ENCODE data around the gene DTD1. TPM values are rescaled to one million over a fixed set of nuclear protein-coding genes. Genes with fewer than 3 reads are reported as not detected.

The DTD1 gene
- total and polyA plus RNA-seq, 2 of the 13 experiments (the other 11 are each of a cell fraction or from before 2014, with no cell fraction given): 41.2 to 79.3 TPM

- FAIRE-seq (peak; percentile 80), DNase-seq (ENCODE audit: low spot score) (peak; percentile 72), ATAC-seq (peak; percentile 98)
- Histone ChIP-seq H3K9me3 (ENCODE audit: low read length) (no peaks in the 10 kb centered on the region), H3K79me2 (ENCODE audit: insufficient read depth, low read length) (no peaks in the 10 kb centered on the region), H3K27me3 (ENCODE audit: control insufficient read depth in 1 of 2, insufficient read depth in 2 of 2, low read length in 2 of 2) (no peaks in the 10 kb centered on the region), H3K36me3 (replicated peaks in 1 of 2; ENCODE audit: control insufficient read depth in 1 of 2, insufficient read depth in 2 of 2, low read length in 2 of 2) (peaks cover 3 to 14% of the 10 kb centered on the region in 2 experiments; a peak in 4 of 5 replicates), H3K4me3 (replicated peaks in 1 of 3; ENCODE audit: insufficient read depth in 1 of 3, low read depth in 2 of 3, low read length in 3 of 3) (no peak overlapping the region), H4K20me1 (ENCODE audit: insufficient read depth, low read length) (no peaks in the 10 kb centered on the region), H3K9ac (ENCODE audit: insufficient read depth, low read depth, low read length) (no peak overlapping the region), H3K4me2 (ENCODE audit: low read depth, low read length) (no peak overlapping the region), H3K4me1 (ENCODE audit: insufficient read depth, low read length) (no peaks in the 10 kb centered on the region), H2AFZ (ENCODE audit: low read length) (no peak overlapping the region), H3K27ac (ENCODE audit: extremely low read length, insufficient read depth, low read length) (no peak overlapping the region)
- intact Hi-C loops (cut with micrococcal nuclease; ENCODE audit: unreplicated experiment) (loop anchor here (1.0 to 5.0 kb wide), 4 partner anchors 162 to 1030 kb away; no protein-coding TSS in a partner anchor), in situ Hi-C loops (cut with HindIII; ENCODE audit: extremely low pct_ligation_motif_present, low pct_unique_long_range_greater_than_20kb) (loop anchor here (10.0 to 25.0 kb wide), 3 partner anchors 580 to 1033 kb away; partner anchors contain the start of gene SLC24A3)
- ChIA-PET CTCF (ENCODE audit: low intra/inter-chr PET ratio, low total read pairs) (interaction anchor here (1.2 to 1.3 kb wide), 2 partner anchors 424 to 952 kb away, joined by 3 read pairs; no protein-coding TSS in a partner anchor), POLR2A (no interaction called here)
- WGBS (ENCODE audit: low lambda C conversion rate): 8% methylated on average over 7 of the region's 7 CpGs
- no TSS peak for BruUV-seq (replicated peaks)
- no peak; the same call in 1 of the 2 replicates for TF ChIP-seq SKIL (CRISPR knock-in tag; IDR thresholded peaks at IDR 0.05; ENCODE audit: borderline replicate concordance)
- peak; percentile 97 for TF ChIP-seq CTCF (CRISPR knock-in tag; IDR thresholded peaks at IDR 0.05)
- 0 out of 2 replicates have a peak, but pooled peaks have one; percentile 25 for TF ChIP-seq ELF3 (CRISPR knock-in tag; IDR thresholded peaks at IDR 0.05)
- no peak for TF ChIP-seq ZNF530 (CRISPR knock-in tag; IDR thresholded peaks at IDR 0.05; ENCODE audit: low read depth)
- 0 out of 2 replicates have a peak, but pooled peaks have one; percentile 35 for TF ChIP-seq ZSCAN12 (CRISPR knock-in tag; IDR thresholded peaks at IDR 0.05)
- no peak for TF ChIP-seq SAFB2 (CRISPR knock-in tag; IDR thresholded peaks at IDR 0.05; ENCODE audit: borderline replicate concordance, low read depth)
- 0 out of 2 replicates have a peak, but pooled peaks have one; percentile 37 for TF ChIP-seq AHR (CRISPR knock-in tag; IDR thresholded peaks at IDR 0.05)
- 0 out of 2 replicates have a peak, but pooled peaks have one; percentile 15 for TF ChIP-seq FOXP4 (CRISPR knock-in tag; IDR thresholded peaks at IDR 0.05)
- TF ChIP-seq ELF1 (CRISPR knock-in tag; IDR thresholded peaks at IDR 0.05): no peak
- TF ChIP-seq ZNF780A (CRISPR knock-in tag; IDR thresholded peaks at IDR 0.05): 0 out of 2 replicates have a peak, but pooled peaks have one; percentile 31
- no peak for TF ChIP-seq ZNF296 (CRISPR knock-in tag; conservative IDR thresholded peaks at IDR 0.05)
- TF ChIP-seq GABPB1 (CRISPR knock-in tag; IDR thresholded peaks at IDR 0.05): 0 out of 2 replicates have a peak, but pooled peaks have one; percentile 24
- no peak for TF ChIP-seq TCF7 (IDR thresholded peaks at IDR 0.05; ENCODE audit: low read depth)
- peak; percentile 97 for TF ChIP-seq XRCC5 (optimal IDR thresholded peaks at IDR 0.05; ENCODE audit: low read length)
- no peak for TF ChIP-seq NFATC3 (CRISPR knock-in tag; IDR thresholded peaks at IDR 0.05)
- no peak for TF ChIP-seq RFX3 (CRISPR knock-in tag; IDR thresholded peaks at IDR 0.05)
Measured at GRCh38 chr20:18632196-18632789, 44.4 kb downstream of the DTD1 start.
